HPDE6-E6E7 (cell line): Measurements from ENCODE around the gene GALNT9.
"Not testable (repeated sequence)": the region's sequence is repeated elsewhere in the genome, so short reads cannot be mapped to it uniquely, and the experiment has no call there.

Source experiments
- DNase-seq: peaks from one replicate; pipeline ENCODE4 v3.0.0; 2011; ENCODE audit warnings: missing footprints; ENCODE audit errors: extremely low spot score

The GALNT9 gene

GRCh38 chr12:132358241-132359225, 29.1 kb upstream of the GALNT9 start:
- DNase-seq: not testable (repeated sequence)

GRCh38 chr12:132357623-132358186, 28.3 kb upstream of the GALNT9 start:
- no peak for DNase-seq

- DNase-seq: peak; percentile 19
These were observed 27.6 kb upstream of the GALNT9 start for GRCh38 chr12:132356691-132357622.

- no peak for DNase-seq
These were observed 26.6 kb upstream of the GALNT9 start for GRCh38 chr12:132355742-132356681.

GRCh38 chr12:132354982-132355680, 25.7 kb upstream of the GALNT9 start:
- DNase-seq: no peak

- DNase-seq: no peak
These were observed 25.0 kb upstream of the GALNT9 start for GRCh38 chr12:132354211-132354981.

- no peak for DNase-seq
These were observed 24.4 kb upstream of the GALNT9 start for GRCh38 chr12:132353811-132354210.

- DNase-seq: no peak
These were observed 23.8 kb upstream of the GALNT9 start for GRCh38 chr12:132352896-132353800.

- no peak for DNase-seq
These were observed 22.5 kb upstream of the GALNT9 start for GRCh38 chr12:132351751-132352495.

GRCh38 chr12:132349501-132350131, 20.2 kb upstream of the GALNT9 start:
- DNase-seq: no peak

GRCh38 chr12:132348176-132348575, 18.8 kb upstream of the GALNT9 start:
- DNase-seq: no peak

GRCh38 chr12:132347176-132347855, 17.9 kb upstream of the GALNT9 start:
- no peak for DNase-seq

- no peak for DNase-seq
These were observed 17.2 kb upstream of the GALNT9 start for GRCh38 chr12:132346471-132347175.

GRCh38 chr12:132345561-132346200, 16.3 kb upstream of the GALNT9 start:
- DNase-seq: no peak

- DNase-seq: no peak
These were observed 15.7 kb upstream of the GALNT9 start for GRCh38 chr12:132345126-132345525.
